Esophagus mucosa (tissue), 1 donor: Measurements from ENCODE around the gene C19orf53. TPM values are rescaled to one million over a fixed set of nuclear protein-coding genes. Genes with fewer than 3 reads are reported as not detected.
A peak's percentile ranks its signal among the peaks of the same experiment; 100 is the strongest.

ENCODE experiments used
- ATAC-seq: fragments of 200-7000 bp; cut with Tn5 transposase; one replicate; pipeline ENCODE4 v1.9.1; 2020
- total RNA-seq: library from RNA; stranded (reverse); gene quantifications from one replicate; pipeline ENCODE4 v1.2.4, GENCODE V29; 2023
- donor health status: DM: yes; HTN: yes; CAD: no.

C19orf53 gene
- total RNA-seq, 1 donor from 2014 or later: 60.2 TPM

DNA sequence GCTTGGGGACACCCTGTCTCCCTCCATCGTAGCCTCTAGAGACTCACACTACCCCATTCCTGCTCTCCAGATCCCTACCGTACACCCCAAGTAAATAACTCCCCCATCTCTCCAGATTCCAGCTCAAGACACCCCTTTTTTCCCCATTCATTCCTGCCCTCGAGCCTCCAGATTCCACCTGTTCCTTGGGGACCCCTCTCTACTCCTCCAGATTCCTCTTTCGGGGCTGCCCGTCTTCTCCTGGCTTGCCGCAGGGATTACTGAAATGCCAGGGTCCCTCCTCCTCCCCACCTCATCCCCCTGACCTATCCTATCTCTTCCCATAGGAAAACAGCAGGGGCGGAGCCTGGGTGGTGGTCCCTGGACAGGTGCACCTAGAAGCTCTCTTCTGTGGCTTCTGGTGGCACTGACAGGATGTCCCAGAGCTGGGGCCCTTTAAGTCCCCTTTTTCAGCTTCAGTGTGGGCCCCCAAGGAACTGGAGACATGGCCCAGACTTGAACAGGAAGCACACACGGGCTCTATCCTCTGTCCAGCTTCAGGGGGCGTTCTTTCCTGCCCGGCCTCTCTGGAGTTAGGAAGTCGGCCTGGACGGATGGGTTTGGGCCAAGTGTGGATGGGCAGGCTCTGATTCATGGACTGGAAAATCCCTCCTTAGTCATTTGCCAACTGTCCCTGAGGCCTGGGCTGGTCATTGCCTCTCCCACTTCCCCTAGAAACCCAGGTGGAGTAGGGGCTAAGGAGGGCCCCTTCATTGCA lies 22.2 kb downstream of the C19orf53 start:
- ATAC-seq: peak; percentile 49

DNA sequence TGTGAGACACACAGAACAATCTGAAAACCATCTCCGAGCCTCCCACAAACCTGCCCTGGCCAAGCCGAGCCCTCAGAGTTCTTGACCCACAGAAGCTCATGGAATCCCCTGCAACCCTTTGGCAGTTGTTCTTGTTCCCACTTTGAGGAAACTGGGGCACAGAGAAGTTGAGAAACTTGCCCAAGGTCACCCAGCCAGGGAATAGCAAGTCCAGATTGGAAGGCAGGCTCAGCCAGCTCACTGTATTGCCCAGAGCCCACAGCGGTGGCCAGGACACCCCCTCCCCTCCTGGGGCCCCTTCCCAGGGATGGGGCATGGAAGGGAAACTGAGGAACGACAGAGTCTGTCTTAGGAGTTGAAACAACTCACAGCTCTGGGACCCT lies 22.8 kb downstream of the C19orf53 start:
- no peak for ATAC-seq

DNA sequence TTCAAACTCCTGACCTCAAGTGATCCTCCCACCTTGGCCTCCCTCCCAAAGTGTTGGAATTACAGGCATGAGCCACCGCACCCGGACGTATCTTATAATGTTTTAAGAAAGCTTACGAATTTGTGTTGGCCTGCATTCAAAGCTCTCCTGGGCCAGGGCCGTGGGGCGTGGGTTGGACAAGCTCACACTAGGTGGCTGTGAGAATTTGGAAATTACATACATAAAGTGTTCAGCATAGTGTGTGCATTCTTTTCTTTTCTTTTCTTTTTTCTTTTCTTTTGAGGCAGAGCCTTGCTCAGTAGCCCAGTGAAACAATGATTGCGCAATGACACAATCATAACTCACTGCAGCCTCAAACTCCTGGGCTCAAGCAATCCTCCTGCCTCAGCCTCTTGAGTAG lies 23.6 kb downstream of the C19orf53 start:
- ATAC-seq: peak; percentile 13

DNA sequence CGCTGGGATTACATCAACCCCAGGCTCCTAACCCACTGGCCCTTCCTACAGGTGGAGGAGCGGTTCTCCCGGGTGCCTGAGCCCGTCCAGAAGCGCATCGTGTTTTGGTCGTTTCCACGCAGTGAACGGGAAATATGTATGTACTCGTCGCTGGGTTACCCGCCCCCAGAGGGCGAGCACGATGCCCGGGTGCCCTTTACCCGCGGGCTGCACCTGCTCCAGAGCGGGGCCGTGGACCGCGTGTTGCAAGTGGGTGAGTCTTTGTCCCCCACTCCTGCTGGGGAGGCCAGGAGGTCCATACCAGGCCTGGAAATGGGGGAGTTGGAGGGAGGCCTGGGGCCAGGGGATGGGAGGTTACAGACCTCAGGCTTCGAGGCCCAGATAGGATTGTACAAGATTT lies 25.4 kb downstream of the C19orf53 start:
- ATAC-seq: no peak

DNA sequence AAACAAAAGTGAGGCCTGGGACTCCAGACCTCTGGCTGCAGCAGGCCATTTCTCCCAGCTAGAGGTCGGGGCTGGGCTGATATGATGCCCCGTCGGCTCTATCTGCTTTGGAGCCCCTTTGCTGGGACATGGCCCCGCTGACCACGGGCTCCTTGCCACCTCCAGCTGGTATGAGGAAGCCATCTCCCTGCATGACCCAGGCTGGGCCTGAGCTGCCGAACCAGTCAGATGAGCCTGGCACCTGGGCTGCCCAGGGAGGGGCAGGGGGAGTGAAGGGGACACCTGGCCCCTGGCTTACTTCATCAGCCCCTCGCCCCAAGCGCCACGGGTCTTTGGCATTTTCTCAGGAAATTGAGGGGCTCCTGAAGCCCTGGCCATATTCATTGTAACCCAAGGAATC lies 28.8 kb downstream of the C19orf53 start:
- peak; percentile 91 for ATAC-seq

DNA sequence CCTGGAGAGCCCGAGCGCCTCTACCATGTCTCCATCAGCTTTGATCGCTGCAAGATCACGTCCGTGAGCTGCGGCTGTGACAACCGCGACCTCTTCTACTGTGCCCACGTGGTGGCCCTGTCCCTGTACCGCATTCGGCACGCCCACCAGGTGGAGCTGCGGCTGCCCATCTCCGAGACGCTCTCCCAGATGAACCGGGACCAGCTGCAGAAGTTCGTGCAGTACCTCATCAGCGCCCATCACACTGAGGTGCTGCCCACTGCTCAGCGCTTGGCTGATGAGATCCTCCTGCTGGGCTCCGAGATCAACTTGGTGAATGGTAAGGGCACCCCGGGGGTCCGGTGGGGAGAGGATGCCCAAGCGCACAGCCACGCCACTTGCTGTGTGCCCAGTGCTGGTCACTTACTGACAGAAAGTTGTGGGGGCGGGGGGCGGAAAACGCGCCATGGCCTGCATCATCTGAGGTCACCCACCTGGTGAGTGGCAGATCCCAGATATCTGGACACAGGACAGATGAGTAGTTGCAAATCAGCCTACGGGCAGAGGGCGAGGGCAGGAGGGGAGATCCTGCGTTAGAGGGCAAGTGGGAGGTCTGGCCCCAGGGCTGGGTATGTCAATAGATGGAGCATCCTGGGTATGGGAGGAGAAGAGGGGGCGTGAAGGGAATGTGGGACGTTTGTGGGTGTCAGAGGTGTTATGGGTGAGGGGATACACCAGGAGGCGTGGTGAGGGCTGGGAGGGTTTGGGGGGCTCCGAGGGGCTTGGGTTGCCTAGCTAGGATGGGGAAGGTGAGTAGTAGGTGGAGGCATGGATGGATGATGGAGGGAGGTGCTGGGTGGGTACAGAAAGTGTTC lies 30.8 kb downstream of the C19orf53 start:
- no peak for ATAC-seq

DNA sequence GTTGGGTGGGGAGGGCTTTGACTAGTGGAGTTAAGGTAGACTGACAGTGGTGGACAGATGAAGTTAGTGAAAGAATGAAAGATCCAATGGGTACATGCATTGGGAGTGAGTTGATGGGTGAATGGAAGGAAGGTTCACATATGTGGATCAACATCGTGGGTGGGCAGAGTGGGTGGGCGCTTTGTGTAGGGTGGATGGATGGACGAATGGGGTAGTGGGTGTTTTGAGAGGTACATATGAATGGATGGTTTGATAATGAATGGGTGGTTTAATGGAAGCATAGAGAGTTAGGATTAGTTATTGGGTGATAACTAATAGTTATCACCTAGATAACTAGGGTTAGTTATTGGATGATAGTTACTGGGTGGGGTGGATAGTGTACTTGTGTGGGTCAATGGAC lies 32.5 kb downstream of the C19orf53 start:
- ATAC-seq: no peak

DNA sequence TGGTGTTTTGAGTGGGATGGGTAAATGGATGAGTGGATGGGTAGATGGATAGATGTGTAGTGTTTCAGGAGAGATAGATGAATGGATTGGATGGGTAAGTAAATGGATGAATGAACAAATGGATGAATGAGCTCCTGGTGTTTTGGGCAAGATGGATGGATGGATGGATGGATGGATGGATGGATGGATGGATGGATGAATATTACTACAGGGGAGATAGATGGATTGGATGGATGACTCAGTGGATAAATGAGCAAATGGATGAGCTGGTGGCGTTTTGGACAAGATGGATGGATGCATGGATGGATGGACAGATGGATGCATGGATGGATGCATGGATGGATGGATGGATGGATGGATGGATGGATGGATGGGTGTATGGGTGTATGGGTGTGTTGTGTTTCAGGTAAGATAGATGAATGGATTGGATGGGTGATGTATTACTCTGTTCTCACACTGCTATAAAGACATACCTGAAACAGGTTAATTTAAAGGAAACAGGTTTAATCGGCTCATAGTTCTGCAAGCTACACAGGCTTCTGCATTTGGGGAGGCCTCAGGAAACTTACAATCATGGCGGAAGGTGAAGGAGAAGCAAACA lies 33.3 kb downstream of the C19orf53 start:
- ATAC-seq: no peak

DNA sequence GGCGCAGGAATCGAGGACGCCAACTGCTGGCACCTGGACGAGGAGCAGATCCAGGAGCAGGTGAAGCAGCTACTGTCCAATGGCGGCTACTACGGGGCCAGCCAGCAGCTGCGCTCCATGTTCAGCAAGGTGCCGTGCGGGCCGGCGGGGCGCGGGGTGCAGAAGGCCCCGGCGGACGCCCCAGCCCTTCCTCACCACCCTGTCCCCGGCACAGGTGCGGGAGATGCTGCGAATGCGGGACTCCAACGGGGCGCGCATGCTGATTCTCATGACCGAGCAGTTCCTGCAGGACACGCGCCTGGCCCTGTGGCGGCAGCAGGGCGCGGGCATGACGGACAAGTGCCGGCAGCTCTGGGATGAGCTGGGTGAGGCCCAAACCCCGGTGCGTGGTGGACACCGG lies 34.6 kb downstream of the C19orf53 start:
- ATAC-seq: peak; percentile 7

DNA sequence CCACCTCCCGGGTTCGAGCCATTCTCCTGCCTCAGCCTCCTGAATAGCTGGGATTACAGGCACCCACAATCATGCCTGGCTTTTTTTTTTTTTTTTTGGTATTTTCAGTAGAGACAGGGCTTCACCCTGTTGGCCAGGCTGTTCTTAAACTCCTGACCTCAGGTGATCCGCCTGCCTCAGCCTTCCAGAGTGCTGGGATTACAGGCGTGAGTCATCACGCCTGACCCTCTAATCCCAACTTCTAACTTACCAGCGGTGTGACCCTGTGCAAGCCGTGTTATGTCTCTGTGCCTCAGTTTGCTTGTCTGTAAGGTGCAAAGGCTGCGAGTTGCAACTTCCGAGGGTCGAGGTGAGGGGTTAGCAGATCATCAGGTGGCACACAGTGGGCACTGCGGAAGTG lies 38.3 kb downstream of the C19orf53 start:
- no peak for ATAC-seq

DNA sequence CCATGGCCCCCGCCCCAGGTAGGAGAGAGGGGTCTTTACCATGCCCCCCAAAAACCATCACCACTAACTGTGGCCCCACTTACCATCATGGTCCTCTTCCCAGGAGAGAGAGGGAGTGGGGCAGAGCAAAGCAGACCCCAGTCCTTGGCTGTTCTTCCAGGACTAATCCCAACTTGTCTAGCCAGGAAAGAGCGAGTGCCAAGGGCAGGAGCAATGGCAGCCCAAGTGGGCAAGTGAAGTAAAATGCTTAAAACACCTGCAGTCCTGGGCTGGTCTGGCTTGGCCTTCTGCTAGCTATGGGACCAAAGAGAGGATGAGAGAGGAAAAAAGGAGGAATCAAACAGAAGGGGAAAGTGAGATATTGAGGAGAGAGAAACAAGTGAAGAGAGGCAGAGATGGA lies 38.9 kb downstream of the C19orf53 start:
- no peak for ATAC-seq

DNA sequence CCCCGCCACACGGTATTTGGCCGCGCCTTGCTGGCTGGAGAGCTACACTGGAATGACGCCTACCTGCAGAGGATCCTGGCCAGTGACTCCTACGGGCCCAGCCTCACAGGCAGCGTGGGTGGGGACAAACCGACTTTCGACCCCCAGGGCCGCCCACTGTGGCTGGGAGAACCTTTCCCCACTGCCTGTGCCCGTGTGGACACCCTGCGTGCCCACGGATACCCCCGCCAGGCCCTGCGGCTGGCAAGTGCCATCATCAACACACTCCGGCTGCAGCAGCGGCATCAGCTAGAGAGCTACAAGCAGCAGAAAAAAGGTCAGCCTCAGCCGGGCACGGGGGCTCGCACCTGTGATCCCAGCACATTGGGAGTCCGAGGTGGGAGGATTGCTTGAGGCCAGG lies 40.3 kb downstream of the C19orf53 start:
- no peak for ATAC-seq

DNA sequence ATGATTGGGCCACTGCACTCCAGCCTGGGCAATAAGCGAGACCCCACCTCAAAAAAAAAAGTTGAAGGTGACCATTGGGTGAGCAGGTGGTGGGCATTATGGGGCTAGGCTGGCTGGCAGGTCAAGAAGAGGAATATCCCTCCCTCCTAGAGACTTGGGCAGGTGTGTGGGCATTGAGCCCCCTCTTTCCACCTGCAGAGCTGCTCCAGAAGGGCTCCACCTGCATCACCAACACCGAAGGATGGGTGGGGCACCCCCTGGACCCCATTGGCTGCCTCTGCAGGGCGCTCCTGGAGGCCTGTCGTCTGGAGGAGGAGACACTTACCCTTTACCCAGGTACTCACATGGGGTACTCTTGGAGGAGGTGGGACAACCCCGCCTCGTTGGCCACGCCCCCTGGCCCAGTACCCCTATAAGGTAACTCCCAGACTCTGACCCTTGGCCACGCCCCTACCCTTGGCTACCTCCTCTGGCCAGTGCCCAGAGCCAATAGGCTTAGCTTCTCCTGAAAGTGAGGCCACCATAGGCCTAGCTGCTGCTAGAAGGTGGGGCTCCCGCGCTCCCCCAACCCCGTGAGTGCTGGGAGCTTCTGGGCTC lies 42.9 kb downstream of the C19orf53 start:
- peak; percentile 27 for ATAC-seq

DNA sequence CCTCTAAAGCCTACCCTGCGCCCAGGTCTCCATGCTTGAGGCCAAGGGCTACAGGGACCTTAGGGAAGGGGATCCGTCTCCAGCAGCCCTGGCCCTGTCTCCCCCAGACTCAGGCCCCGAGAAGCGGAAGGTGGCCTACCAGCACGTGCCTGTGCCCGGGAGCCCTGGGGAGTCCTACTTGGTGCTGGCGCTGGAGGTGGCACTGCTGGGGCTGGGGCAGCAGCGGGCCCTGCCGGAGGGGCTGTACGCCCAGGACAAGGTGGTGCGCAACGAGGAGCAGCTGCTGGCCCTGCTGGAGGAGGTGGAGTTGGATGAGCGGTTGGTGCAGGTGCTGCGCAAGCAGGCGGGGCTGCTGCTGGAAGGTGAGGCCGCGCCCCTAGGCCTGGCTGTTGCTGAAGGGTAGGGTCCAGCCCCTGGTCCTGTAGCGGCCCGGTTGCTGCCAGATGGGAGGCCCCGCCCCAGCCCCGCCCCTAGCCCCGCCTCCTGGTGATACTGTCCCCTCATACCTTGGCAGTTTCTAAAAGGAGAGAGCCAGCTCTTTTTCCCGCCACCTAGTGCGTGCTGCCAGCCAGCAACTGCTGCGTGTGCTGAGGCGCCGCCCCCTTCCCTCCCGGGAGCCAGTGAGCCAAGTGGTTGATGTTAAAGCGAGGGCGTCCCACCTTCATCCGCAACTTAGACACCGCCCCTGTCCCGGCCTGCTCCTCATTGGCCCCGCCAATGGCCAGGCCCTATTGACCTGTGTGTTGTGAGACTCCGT lies 43.5 kb downstream of the C19orf53 start:
- ATAC-seq: peak; percentile 66

DNA sequence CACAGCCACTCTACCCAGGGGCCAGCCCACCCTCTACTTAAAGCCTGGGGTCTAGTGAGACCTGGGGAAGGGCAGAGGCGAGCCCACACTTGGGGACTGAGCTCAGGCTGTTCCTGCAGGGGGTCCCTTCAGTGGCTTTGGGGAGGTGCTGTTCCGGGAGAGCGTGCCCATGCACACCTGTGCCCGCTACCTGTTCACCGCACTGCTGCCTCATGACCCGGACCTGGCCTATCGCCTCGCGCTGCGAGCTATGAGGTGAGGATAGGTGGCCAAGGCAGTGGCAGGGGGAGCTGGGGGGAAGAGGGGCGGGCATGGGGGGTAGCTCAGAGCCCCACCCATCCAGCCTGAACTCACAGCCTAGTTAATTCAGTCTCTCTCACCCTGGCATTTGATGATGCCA lies 45.0 kb downstream of the C19orf53 start:
- peak; percentile 7 for ATAC-seq

DNA sequence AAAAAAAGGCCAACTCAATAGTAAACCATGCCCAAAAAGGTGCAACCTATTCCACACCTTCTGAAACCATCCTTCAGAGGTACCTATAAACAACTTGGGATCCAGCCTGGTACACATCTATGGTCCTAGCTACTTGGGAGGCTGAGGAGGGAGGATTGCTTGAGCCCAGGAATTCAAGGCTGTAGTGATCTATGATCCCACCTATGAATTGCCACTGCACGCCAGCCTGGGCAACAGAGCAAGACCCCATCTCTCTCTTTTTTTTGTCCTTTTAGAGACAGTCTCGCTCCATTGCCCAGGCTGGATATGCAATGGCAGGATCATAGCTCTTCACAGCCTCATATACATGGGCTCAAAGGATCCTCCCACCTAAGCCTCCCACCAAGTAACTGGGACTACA lies 47.0 kb downstream of the C19orf53 start:
- no peak for ATAC-seq

DNA sequence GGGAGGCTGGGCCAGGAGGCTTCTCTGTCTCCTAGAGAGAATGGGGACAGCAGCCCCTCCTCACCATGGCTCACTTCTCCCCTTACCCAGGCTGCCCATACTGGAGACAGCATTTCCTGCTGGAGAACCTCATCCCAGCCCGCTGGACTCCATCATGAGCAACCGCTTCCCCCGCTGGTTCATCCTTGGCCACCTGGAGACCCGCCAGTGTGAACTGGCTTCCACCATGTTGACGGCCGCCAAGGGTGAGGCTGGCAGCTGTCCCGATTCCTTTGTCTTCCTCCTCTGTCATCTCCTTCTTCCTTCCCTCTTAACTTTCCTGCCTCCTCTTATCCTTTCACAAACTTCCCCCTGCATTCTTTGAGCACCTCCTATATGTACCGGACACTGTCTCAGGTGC lies 49.0 kb downstream of the C19orf53 start:
- no peak for ATAC-seq

DNA sequence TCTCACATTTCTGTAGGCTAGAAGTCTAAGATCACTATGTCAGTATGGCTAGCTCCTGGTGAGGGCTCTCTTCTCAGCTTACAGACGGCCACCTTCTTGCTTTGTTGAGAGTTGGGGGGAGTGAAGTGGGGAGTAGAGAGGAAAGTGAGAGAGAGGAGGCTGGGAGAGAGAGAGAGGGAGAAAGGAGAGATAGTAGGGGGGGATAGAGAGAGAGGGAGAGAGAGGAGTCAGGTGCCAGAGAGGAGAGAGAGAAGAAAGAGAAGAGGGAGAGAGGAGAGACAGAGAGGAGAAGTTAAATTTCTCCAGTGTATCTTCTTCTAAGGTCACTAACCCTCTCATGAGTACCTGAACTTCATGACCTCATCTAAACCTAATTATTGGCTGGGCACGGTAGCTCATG lies 49.6 kb downstream of the C19orf53 start:
- ATAC-seq: no peak

DNA sequence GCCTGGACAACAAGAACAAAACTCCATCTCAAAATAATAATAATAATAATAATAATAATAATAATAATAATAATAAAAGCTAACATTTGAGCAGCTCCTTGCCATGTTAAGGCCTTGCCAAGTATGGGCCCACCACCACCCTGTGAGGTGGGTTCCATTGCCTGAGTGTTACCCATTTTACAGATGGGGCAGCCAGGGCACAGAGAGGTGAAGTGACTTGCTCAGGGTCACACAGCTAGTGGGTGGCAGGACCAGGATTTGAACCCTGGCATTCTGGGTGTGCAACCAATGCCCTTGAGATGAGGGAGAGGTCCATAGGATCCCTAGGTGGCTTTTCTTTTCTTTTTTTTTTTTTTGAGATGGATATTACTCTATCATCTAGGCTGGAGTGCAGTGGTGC lies 50.4 kb downstream of the C19orf53 start:
- ATAC-seq: no peak

DNA sequence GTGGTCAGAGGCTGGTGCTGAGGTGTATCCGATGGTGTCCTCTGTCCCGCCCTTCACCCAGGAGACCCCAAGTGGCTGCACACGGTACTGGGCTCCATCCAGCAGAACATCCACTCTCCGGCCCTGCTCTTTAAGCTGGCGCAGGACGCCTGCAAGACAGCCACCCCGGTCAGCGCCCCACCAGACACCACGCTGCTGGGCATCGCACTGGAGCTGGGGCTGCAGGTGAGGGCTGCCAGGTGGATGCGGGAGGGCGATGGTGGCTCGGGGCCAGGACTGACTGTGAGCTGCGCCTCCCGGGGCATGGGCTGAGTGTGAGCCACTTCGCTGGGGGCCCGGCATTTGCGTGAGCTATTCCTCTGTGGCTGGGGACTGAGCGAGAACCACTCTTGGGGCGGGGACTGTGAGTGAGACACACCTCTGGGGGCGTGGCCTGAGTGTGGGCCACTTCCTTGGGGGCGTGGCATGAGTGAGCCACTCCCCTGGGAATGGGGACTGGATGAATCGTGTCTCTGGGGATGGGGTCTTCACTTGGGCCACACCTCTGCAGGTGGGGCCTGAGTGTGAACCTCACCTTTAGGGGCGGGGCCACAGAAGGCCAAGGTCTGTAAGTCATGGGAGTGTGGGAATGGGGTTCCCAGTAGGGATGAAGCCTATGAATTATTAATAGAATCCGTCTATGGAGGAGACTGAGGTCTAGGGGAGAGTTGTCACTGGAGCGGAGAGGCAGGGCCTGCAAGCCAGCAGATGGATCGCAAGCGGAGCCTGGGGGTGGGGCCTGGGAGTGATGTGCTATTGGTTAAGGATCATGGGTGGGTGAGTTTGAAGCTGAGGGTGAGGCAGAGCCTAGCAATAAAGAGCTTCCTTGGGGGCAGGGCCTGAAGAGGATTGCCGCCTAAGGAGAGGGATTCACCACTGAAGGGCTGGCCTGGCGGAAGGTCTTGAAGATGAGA lies 51.5 kb downstream of the C19orf53 start:
- peak; percentile 27 for ATAC-seq

DNA sequence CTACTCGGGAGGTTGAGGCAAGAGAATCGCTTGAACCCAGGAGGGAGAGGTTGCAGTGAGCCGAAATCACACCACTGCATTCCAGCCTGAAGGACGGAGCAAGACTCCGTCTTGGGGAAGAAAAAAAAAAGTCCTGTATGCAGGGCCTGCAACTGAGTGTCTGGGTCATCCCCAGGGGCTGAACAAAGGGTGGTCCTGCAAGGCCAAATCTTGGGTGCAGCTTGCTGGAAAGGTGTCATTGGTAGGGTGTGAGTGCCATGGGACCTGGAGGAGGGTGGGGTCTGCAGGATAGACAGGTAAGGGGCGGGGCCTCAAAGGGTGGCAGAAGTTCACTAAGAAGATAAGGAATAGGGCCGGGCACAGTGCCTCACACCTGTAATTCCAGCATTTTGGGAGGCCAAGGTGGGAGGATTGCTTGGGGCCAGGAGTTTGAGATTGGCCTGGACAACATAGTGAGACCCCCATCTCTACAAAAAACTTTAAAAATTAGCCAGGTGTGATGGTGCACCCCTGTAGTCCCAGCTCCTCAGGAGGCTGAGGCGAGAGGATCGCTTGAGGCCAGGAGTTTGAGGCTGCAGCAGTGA lies 52.5 kb downstream of the C19orf53 start:
- ATAC-seq: no peak
